GM12878 (cell line): ENCODE measurements around the gene IL20RA. TPM values are rescaled to one million over a fixed set of nuclear protein-coding genes. Genes with fewer than 3 reads are reported as not detected.

ENCODE experiments used
- ATAC-seq: fragments of 200-7000 bp; cut with Tn5 transposase; 3 replicates; pipeline ENCODE4 v1.9.1; 2020; ENCODE audit warnings: mild to moderate bottlenecking, moderate library complexity
- BruUV-seq: library from RNA; stranded (reverse); fragments of 400-500 nt; replicated peaks from 2 replicates; lab custom pipeline; 2021; lab: Mats Ljungman, UMichigan
- CTCF ChIA-PET: fragments of 300-600 bp; sonication (Branson Sonifier 250); formaldehyde crosslinking; extraction: SDS; loops from one replicate; lab custom pipeline; 2021; ENCODE audit warnings: inconsistent platforms; lab: Yijun Ruan, JAX
- POLR2A ChIA-PET: fragments of 350-600 bp; formaldehyde crosslinking; extraction: SDS; loops from one replicate; lab custom pipeline; 2021; ENCODE audit warnings: inconsistent platforms; lab: Charles Lee
- RAD21 ChIA-PET: fragments of 300-600 bp; sonication (Branson Sonifier 250); formaldehyde crosslinking; loops from one replicate; lab custom pipeline; 2023; ENCODE audit warnings: antibody characterized with exemption; ENCODE audit not compliant: unreplicated experiment; lab: Charles Lee
- SMC1A ChIA-PET: fragments of 300-600 bp; sonication (Branson Sonifier 250); formaldehyde crosslinking; loops from one replicate; lab custom pipeline; 2023; ENCODE audit not compliant: unreplicated experiment, uncharacterized antibody; lab: Charles Lee
- DNase-seq: peaks from one replicate; pipeline ENCODE4 v3.0.0-alpha.2; 2011; ENCODE audit warnings: low read depth, low spot score
- FAIRE-seq: peaks from 3 replicates; lab custom pipeline; 2011; peaks lifted over from hg19 to GRCh38; lab: Jason Lieb, UNC
- H2AFZ ChIP-seq: 2 replicates; pipeline ENCODE4 v1.6.0; 2011; ENCODE audit warnings: low read depth, low read length, control low read depth; ENCODE audit not compliant: control insufficient read depth
- H3K27ac ChIP-seq: 2 replicates; pipeline ENCODE4 v1.5.1; 2011; ENCODE audit warnings: control low read depth; ENCODE audit not compliant: control insufficient read depth, insufficient read depth
- H3K27me3 ChIP-seq, 2 experiments: replicated peaks in 1 of 2; 2 replicates each; pipeline versions ENCODE4 v1.6.0 to v1.6.1; 2011; ENCODE audit warnings: low read length in 1 of 2; ENCODE audit not compliant: control insufficient read depth in 2 of 2, insufficient read depth in 2 of 2
- H3K36me3 ChIP-seq, 2 experiments: 2 replicates each; pipeline ENCODE4 v1.5.1; 2011; ENCODE audit warnings: low read length in 1 of 2; ENCODE audit not compliant: control insufficient read depth in 2 of 2, insufficient read depth in 2 of 2
- H3K4me1 ChIP-seq: 2 replicates; pipeline ENCODE4 v1.6.1; 2011; ENCODE audit warnings: mild to moderate bottlenecking, low read length, moderate library complexity, mixed read lengths; ENCODE audit not compliant: control insufficient read depth, insufficient read depth
- H3K4me2 ChIP-seq: 2 replicates; pipeline ENCODE4 v1.6.0; 2011; ENCODE audit warnings: control low read depth; ENCODE audit not compliant: control insufficient read depth, insufficient read depth
- H3K4me3 ChIP-seq: fragments of 200-600 bp; sonication (generic); 2 replicates; pipeline ENCODE4 v1.5.1; 2016
- H3K79me2 ChIP-seq: 2 replicates; pipeline ENCODE4 v1.6.0; 2011; ENCODE audit warnings: low read length; ENCODE audit not compliant: control insufficient read depth, insufficient read depth
- H3K9ac ChIP-seq: 2 replicates; pipeline ENCODE4 v1.8.0; 2011; ENCODE audit warnings: low read length, control low read depth, mixed read lengths; ENCODE audit not compliant: control insufficient read depth, insufficient read depth
- H3K9me3 ChIP-seq: replicated peaks from 3 replicates; pipeline ENCODE4 v1.5.1; 2011; ENCODE audit warnings: mild to moderate bottlenecking, low read length; ENCODE audit not compliant: control insufficient read depth, insufficient read depth
- H4K20me1 ChIP-seq: 2 replicates; pipeline ENCODE4 v1.6.0; 2011; ENCODE audit not compliant: control insufficient read depth, insufficient read depth
- BRCA1 ChIP-seq: IDR thresholded peaks from 2 replicates; pipeline ENCODE4 v1.6.1; 2011; ENCODE audit warnings: low read depth, low read length, improper control_type of control experiment
- CTCF ChIP-seq, 3 experiments: IDR thresholded peaks in 2 of 3; conservative IDR thresholded peaks in 1 of 3; 2 replicates each; pipeline ENCODE4 v1.5.1; 2011; ENCODE audit warnings: low read depth in 3 of 3, low read length in 3 of 3, mild to moderate bottlenecking in 3 of 3, control low read depth in 2 of 3, moderate library complexity in 2 of 3, inconsistent platforms in 1 of 3, mixed read lengths in 1 of 3; ENCODE audit not compliant: control insufficient read depth in 2 of 3, insufficient read depth in 1 of 3; ENCODE audit errors: extremely low read depth in 1 of 3
- EED ChIP-seq: sonication (generic); IDR thresholded peaks from 2 replicates; pipeline ENCODE4 v1.6.1; 2016; ENCODE audit warnings: antibody characterized with exemption, low read depth
- IKZF1 ChIP-seq: fragments of 450-650 bp; conservative IDR thresholded peaks from 2 replicates; pipeline ENCODE4 v1.6.1; 2017; ENCODE audit warnings: antibody characterized with exemption, mild to moderate bottlenecking
- MAX ChIP-seq: IDR thresholded peaks from 2 replicates; pipeline ENCODE4 v1.6.1; 2012; ENCODE audit warnings: low read depth, low read length, improper control_type of control experiment
- MEF2A ChIP-seq: IDR thresholded peaks from 2 replicates; pipeline ENCODE4 v1.6.1; 2011; ENCODE audit warnings: low read depth, mild to moderate bottlenecking, low read length, moderate library complexity; ENCODE audit not compliant: insufficient read depth
- SMARCA5 ChIP-seq: fragments of 450-650 bp; IDR thresholded peaks from 2 replicates; pipeline ENCODE4 v1.6.1; 2017; ENCODE audit warnings: mild to moderate bottlenecking
- ZBTB4 ChIP-seq: fragments of 450-650 bp; formaldehyde crosslinking; IDR thresholded peaks from 2 replicates; pipeline ENCODE4 v1.4.0; 2022; ENCODE audit warnings: mild to moderate bottlenecking, moderate library complexity
- WGBS: methylation state at CpG from one replicate; pipeline ENCODE4 v1.1.6; 2016; ENCODE audit warnings: low lambda C conversion rate; ENCODE audit not compliant: insufficient replicate concordance, insufficient coverage; ENCODE audit errors: missing lambda C conversion rate; 5-methylcytosine and 5-hydroxymethylcytosine counted together
- in situ Hi-C: fragments of 300-500 bp; cut with MboI; formaldehyde crosslinking; loops from 9 replicates; pipeline ENCODE4 v1.14.3; 2018; ENCODE audit warnings: mixed read lengths
- intact Hi-C: fragments of 100-400 bp; cut with micrococcal nuclease; formaldehyde crosslinking; loops from one replicate; pipeline ENCODE4 v1.14.2; 2022; ENCODE audit not compliant: unreplicated experiment
- polyA plus RNA-seq, 11 experiments: library from polyadenylated mRNA; depleted of rRNA in 4 of 11; unstranded in 6 of 11; stranded (reverse) in 5 of 11; fragments of >200 nt; fragmentation: Nextera tagmentation in 4 of 11; fragmentation: Illumina TruSeq in 1 of 11; extraction: Ambion mirVana in 4 of 11; extraction: Trizol in 1 of 11; gene quantifications; 1 replicate in 1 of 11; 2 replicates in 10 of 11; pipeline versions ENCODE4 v1.2.1 to v1.2.3, GENCODE V29; 2011 to 2016; ENCODE audit warnings: inconsistent platforms in 2 of 11, missing spikeins in 2 of 11, low read depth in 1 of 11
- total RNA-seq, 4 experiments: library from RNA; depleted of rRNA in 3 of 4; stranded (reverse); fragments of >200 nt in 3 of 4; fragmentation: Illumina TruSeq in 1 of 4; extraction: Trizol in 1 of 4; gene quantifications; 2 replicates each; pipeline versions ENCODE4 v1.2.1 to v1.2.3, GENCODE V29; 2013 to 2021

Gene IL20RA
- total and polyA plus RNA-seq, 10 of the 15 experiments (the other 5 are each of a cell fraction or from before 2014, with no cell fraction given), result 0.02 to 0.16 (median 0.09) TPM; not detected in 3

GRCh38 chr6:136963259-136963658 is 81.5 kb downstream of the IL20RA start:
- intact Hi-C loops, result no loop called here
- WGBS, result 0% methylated on average over 2 of the region's 2 CpGs
- DNase-seq, result no peak
- CTCF ChIA-PET, result interaction anchor here (0.7 to 2.3 kb wide), 4 partner anchors 10 to 118 kb away, joined by 3 to 6 read pairs (median 4); no protein-coding TSS in a partner anchor
- in situ Hi-C loops, result no loop called here
- H3K9me3 ChIP-seq, result no peaks in the 10 kb centered on the region
- no peaks in the 10 kb centered on the region for H3K4me1 ChIP-seq
- no peak overlapping the region for H3K27ac ChIP-seq
- H3K4me2 ChIP-seq, result no peak overlapping the region
- TF ChIP-seq IKZF1, result no peak
- no peak for TF ChIP-seq BRCA1
- no peak for TF ChIP-seq SMARCA5
- TF ChIP-seq, all 136 proteins: peak for 0
- RAD21 ChIA-PET, result interaction anchor here (1.3 kb wide), 1 partner anchor 319 kb away, joined by 3 read pairs; no protein-coding TSS in a partner anchor
- no TSS peak for BruUV-seq
- FAIRE-seq (no peak), ATAC-seq (no peak)
- no peaks in the 10 kb centered on the region for H3K36me3 ChIP-seq
- H3K79me2 ChIP-seq, result no peaks in the 10 kb centered on the region
- no peak overlapping the region for H3K4me3 ChIP-seq
- H4K20me1 ChIP-seq, result no peaks in the 10 kb centered on the region
- POLR2A ChIA-PET, result no interaction called here
- no peaks in the 10 kb centered on the region for H3K27me3 ChIP-seq
- SMC1A ChIA-PET, result interaction anchor here (1.0 to 2.5 kb wide), 4 partner anchors 9 to 318 kb away, joined by 3 to 13 read pairs (median 3); no protein-coding TSS in a partner anchor
- H2AFZ ChIP-seq, result no peak overlapping the region
- H3K9ac ChIP-seq, result no peak overlapping the region

- no peaks in the 10 kb centered on the region for H3K4me1 ChIP-seq
- no peak overlapping the region for H2AFZ ChIP-seq
- no peak for ATAC-seq
- POLR2A ChIA-PET, result no interaction called here
- no peak overlapping the region for H3K4me2 ChIP-seq
- no peaks in the 10 kb centered on the region for H3K27me3 ChIP-seq
- H3K9ac ChIP-seq, result no peak overlapping the region
- in situ Hi-C loops, result no loop called here
- H3K27ac ChIP-seq, result no peak overlapping the region
- BruUV-seq, result no TSS peak
- CTCF ChIA-PET, result interaction anchor here (0.6 to 2.3 kb wide), 2 partner anchors 10 to 453 kb away, joined by 3 to 6 read pairs; no protein-coding TSS in a partner anchor
- no peaks in the 10 kb centered on the region for H3K79me2 ChIP-seq
- 28% methylated on average over 4 of the region's 4 CpGs for WGBS
- no peaks in the 10 kb centered on the region for H3K36me3 ChIP-seq
- FAIRE-seq, result no peak
- intact Hi-C loops, result no loop called here
- H3K4me3 ChIP-seq, result no peak overlapping the region
- RAD21 ChIA-PET, result no interaction called here
- DNase-seq, result no peak
- SMC1A ChIA-PET, result interaction anchor here (1.0 to 2.5 kb wide), 2 partner anchors 9 to 46 kb away, joined by 3 to 13 read pairs; no protein-coding TSS in a partner anchor
- no peaks in the 10 kb centered on the region for H3K9me3 ChIP-seq
- no peaks in the 10 kb centered on the region for H4K20me1 ChIP-seq
- TF ChIP-seq CTCF (IDR thresholded peaks at IDR 0.05 in 2 of 3, conservative IDR thresholded peaks at IDR 0.05 in 1 of 3; ENCODE audit: control insufficient read depth in 2 of 3, extremely low read depth in 1 of 3, insufficient read depth in 1 of 3, low read depth in 3 of 3, low read length in 3 of 3), result no peak
- no peak for TF ChIP-seq EED
- no peak for TF ChIP-seq ZBTB4 (CRISPR knock-in tag)
- no peak for TF ChIP-seq MEF2A
- no peak for TF ChIP-seq MAX
These were observed 82.1 kb downstream of the IL20RA start for GRCh38 chr6:136962661-136963060.
